Stromal cell of bone marrow (primary cell): Measurements from ENCODE around the gene NRG3.
A peak's percentile ranks its signal among the peaks of the same experiment; 100 is the strongest.
"Not testable (repeated sequence)": the region's sequence is repeated elsewhere in the genome, so short reads cannot be mapped to it uniquely, and the experiment has no call there.

Experiments used
- DNase-seq: peaks from one replicate; pipeline ENCODE4 v3.0.0-alpha.2; 2012; ENCODE audit warnings: low read depth

Gene NRG3

GRCh38 chr10:82591421-82591820 is 716.4 kb downstream of the NRG3 start:
- DNase-seq, result no peak

- no peak for DNase-seq
Observed at GRCh38 chr10:82597840-82598239, 722.8 kb downstream of the NRG3 start.

- DNase-seq, result no peak
Observed at GRCh38 chr10:82609845-82610244, 734.9 kb downstream of the NRG3 start.

DNA sequence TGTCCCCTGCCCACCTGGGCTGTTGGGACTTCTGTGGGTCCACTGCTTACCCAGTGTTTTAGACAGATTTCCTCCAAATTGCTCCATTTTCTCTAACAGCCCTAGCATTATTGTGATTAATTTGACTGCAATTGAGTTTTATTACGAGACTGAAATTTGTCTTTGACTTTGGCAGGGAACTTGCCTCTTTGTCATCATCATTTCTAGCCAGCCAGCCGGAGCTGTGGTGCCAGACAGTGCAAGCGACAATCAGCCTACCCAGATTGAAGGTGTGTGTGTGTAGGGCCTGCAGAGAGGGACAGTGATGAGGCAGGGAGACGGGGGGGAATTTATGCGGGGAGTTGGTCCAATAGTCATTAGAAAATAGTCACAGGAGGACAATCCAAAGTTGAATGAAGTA is 743.0 kb downstream of the NRG3 start:
- no peak for DNase-seq

DNA sequence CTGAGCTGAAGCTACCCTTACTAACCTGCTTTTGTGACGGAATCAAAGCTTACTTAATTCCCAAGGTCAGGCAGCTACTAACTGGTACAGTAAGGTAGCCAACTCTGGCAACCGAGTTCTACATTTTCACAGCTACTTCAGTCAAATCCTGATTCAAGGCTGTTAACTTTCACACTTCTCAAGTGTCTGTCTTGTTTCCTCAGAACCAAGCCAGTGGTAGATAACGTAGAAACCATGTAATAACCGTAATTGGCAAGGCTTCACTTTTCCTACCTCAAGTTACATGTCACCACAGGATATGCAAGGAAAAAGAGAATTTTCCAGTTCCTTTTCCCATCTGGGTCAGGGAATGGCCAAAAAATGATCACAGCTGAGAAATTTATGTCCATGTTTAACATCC is 746.7 kb downstream of the NRG3 start:
- DNase-seq, result no peak

- DNase-seq, result no peak
Observed at GRCh38 chr10:82622479-82622878, 747.5 kb downstream of the NRG3 start.

DNA sequence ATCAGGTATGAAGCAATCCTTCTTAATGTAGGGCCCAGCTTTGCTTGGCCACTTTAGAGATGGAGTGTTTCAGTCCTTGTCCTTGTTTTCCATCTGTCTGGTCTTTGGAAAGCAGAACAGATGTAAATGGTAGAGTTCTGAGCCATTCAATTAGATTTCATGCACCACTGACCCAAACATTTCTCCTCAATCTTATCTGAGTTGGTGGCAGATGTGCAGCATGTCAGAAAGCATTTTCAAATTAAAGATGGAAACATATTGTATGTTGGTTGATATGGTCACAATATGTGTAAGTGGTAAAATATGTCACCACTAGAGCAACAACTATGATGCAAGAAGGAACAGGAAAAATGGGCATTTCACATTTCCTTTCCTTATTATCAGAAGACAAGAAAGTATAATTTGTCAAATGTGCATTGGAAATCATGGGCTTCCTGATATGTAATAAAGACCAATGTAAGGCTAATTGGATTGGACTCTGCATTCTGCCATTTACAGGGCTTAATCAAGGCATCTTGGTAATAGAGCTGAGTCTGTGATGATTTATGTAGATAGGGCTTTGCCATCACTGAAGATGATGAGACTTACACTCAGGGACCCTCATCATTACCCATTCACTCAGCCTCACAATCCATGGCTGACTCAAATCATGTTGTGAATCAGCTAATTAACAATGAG is 750.7 kb downstream of the NRG3 start:
- no peak for DNase-seq

DNA sequence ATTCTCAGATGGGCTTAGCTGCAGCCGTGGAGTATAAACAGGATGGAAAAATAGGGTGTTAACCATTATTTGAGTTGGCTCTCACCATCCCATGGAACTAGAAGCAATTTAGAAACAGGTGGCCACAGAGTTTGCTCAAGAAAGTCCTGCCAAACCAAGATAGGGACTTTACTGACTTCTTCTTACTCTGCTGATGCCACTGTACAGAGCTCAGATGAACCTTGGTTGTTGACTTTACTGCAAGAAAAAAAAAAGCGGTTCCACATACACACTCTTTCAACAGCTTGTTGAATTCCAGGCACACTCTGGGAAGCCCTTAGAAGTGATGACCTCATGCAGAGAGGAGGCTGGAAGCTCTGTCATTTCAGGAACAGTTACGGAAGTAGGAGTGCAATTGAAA is 753.4 kb downstream of the NRG3 start:
- DNase-seq, result no peak

GRCh38 chr10:82643076-82643475 is 768.1 kb downstream of the NRG3 start:
- DNase-seq, result no peak

- DNase-seq, result no peak
Observed at GRCh38 chr10:82643601-82644000, 768.6 kb downstream of the NRG3 start.

- no peak for DNase-seq
Observed at GRCh38 chr10:82645221-82645620, 770.2 kb downstream of the NRG3 start.

- no peak for DNase-seq
Observed at GRCh38 chr10:82653244-82654155, 778.5 kb downstream of the NRG3 start.

DNA sequence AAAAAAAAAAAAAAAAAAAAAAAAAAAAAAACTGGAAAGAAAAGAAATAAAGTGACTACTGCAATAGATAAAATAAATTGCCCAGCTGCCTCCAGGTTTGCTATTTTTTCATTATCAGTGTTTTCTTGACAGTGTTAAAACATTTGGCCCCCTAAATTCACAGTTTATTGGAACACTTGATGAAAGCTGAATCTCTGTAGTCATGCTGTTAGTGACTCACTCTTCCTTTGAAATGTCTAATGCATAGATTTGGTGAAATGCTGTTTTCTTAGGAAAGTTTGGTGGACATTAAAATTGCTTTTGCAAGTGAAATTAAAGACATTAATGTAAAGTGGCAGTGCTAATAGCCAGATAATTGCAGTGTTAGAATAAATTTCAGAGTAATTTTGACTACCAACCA is 785.2 kb downstream of the NRG3 start:
- no peak for DNase-seq

DNA sequence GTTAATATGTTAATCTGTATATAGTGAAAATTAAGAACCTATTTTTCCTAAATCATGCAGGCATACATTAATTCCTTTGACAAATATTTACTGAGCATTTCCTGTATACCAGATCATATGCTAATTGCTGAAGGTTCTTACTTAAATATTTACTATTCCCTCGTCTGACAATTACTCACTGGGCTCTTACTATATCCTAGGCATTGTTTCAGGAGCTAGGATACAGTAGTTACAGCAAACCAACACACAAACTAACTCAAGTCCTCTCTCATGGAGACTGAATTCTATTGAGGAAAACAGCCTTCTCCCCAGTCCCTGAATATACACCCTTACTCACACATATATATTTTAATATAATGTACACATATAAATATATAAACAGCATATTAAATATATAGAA is 786.0 kb downstream of the NRG3 start:
- DNase-seq, result no peak

DNA sequence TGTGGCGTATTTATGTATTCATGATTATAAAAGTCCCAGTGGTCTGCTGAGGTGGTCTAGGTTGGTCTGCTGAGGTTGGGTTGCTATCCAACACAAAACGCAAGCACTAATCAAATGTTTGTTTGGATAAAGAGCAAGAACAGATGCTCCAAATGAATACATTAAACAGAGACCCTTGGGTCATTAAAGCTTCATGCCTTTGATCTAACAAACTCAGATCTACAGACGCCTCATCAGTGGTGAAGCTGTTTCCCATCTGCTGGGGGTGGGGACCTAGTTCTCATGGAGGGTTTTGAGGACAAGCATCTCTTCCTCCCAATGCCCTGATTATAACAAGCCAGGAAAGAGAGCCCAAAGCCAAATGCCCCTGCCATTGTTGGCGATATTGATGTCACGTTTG is 786.7 kb downstream of the NRG3 start:
- DNase-seq, result no peak

DNA sequence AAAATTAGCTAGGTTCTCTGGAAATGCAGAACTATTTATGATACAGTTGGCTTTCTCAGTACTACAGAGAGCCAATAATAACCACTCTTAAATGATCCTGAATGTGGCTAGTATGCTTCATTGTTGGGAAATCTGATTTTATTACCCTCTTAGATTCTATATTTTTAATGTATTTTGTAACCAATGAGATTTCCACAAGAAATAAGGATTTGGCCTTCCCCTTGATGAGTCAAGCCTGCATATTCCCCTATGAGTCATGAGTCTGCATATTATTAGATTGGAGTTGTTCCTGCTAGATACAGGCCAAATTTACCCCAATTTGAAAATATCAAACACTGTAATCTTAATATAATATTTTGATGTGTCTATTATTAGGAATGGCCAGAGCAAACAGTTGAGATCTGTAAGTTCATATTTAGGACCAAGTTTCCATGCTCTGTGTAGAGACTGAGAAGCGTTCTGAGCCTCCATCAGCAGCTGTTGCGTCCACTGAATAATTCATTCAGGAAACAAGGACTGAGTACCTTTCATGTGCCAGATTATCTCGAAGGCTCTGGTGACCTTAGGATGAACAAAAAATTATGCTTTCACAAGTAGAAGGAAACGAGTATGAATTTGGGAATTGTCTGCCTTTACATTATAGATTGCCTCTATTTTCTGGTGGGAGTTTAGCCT is 793.4 kb downstream of the NRG3 start:
- peak; percentile 57 for DNase-seq

DNA sequence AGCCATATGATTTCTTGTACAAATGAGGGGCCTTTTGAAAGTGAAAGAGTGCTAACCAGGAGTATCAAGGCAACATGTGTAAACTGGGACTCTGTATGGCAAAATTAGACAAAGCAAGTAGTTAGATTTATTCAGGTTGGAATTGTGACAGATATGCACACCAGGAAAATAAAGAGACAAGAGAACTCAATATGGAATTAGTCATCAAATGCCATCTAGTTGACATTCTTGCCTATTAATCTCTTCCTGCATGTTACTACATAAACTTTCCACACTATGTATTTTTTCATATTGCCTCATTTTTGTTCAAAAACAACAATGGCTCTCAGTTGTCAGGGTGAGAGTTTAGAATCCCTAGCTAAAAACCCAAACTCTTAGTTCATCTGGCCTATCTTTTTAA is 799.0 kb downstream of the NRG3 start:
- DNase-seq, result peak; percentile 2

DNA sequence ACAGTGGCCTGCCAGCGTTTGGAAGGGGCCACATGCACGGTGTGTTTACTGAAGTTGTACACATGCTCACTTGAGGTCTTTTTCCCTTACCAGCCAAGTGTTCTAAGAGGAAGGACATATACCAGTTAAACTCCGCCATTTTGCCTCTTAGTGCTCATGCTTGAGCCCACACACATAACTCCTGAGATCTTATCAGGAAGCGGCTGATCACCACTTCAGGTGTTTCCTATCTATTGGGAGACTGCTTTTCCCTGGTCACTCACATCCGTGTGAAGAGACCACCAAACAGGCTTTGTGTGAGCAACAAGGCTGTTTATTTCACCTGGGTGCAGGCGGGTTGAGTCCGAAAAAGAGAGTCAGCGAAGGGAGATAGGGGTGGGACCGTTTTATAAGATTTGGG is 802.9 kb downstream of the NRG3 start:
- not testable (repeated sequence) for DNase-seq

DNA sequence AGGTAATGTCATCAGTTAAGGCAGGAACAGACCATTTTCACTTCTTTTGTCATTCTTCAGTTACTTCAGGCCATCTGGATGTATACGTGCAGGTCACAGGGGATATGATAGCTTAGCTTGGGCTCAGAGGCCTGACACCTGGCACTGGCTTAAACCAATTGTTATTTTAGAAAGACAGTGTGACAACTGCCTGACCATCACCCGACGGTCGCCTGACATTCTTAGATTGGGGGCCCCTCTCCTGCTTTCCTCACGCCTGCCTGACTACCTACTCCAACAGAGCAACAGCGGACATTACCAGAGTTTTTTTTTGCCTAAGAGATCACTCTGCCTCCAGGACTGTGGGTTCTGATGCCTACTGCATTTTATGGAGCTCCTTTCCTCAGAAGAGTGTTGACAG is 803.5 kb downstream of the NRG3 start:
- not testable (repeated sequence) for DNase-seq

DNA sequence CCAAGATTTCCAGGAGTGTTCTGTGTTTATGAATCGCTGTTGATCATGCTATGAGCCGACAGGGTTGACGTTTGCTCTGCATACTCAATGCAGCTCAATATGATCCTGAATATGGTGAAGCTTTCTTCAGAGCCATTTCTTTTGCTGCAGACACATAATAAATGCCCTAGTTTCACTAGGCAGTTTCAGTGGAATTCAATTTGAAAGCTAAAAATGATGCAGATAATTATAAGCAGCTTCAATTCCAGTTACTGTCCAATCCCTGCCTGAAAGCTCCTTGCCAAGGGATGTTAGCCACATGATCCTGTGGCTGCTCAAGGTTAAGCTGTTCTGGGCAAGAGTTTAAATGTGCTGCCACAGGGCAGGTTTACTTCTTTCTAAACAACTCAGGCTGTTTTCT is 805.6 kb downstream of the NRG3 start:
- DNase-seq, result no peak

DNA sequence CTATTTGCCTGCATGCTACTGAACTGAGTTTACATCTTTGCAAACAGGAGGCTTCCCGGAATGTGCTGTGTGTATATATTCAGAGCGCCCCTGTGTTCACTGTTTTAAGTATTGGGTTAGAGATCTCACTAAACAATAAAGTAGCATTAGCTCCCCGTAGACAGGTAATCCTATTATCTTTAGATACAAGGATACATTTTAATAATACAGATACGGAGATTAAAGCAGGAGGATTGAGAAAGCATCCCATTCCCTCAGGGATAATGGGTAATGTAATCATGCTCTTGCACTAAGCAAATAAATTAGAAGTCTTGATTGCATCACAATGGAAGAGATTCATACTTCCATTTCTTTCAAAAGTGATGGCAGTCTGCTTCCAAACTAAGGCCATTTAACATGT is 809.0 kb downstream of the NRG3 start:
- no peak for DNase-seq

DNA sequence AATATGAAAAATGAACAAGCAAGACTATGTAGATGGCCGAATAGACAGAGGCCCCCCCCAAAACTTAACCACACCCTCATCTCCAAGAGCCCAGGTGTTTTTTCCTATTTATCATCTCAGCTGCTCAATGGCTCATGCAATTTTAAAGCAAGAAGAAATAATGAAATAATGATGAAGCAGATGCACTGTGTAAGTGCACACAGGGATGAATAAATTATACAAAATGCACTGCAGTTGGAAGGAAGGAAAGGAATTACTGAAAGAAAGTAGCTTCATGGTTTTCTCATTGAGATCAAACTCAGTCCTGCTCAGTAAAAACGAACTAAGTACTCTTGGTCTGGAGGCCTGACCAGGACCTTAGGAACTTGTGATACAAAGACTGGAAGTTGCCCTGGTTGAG is 810.1 kb downstream of the NRG3 start:
- DNase-seq, result no peak

DNA sequence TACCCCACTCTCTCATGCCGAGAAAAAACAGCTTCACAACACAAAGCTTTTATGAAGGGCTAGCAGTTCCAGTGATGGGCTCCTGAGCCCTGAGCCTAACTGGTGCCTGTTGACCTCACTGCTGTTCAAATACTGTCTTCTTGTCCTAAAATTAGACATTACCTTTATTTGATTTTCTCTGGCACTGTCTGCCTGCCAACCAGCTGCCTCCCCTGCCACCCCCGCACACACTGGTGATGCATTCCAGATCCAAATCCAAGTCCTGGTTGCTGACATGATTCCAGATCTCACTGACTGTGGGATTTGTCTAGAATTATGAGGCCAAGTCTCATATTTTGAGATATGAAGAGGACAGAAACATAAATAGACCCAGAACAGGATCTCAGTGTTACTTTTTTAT is 816.2 kb downstream of the NRG3 start:
- no peak for DNase-seq
